ENCODE measurements around the gene ACSBG1.

ACSBG1 gene

DNA sequence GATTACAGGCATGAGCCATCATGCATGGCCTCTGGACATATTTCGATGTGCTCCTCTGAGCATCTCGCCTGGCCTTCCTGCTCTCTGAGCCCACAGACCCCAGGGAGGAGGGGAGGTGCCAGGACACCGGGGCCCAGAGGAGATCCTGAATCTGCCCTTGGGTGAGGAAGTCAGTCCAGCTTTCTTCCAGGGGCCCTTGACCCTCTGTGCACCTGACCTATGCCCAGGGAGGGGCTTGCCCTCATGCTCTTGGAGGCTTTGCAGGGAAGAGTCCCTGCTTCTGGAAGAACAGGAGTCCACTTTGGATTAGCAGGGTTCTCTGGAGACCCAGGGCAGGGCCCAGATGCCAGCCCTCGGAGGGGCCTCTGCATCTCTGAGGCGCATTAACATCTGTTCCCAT, 1.4 kb downstream of the ACSBG1 start:
- no peak overlapping the region for H3K4me3 ChIP-seq (ENCODE audit: low read length)
- TF ChIP-seq, protein P1, sequence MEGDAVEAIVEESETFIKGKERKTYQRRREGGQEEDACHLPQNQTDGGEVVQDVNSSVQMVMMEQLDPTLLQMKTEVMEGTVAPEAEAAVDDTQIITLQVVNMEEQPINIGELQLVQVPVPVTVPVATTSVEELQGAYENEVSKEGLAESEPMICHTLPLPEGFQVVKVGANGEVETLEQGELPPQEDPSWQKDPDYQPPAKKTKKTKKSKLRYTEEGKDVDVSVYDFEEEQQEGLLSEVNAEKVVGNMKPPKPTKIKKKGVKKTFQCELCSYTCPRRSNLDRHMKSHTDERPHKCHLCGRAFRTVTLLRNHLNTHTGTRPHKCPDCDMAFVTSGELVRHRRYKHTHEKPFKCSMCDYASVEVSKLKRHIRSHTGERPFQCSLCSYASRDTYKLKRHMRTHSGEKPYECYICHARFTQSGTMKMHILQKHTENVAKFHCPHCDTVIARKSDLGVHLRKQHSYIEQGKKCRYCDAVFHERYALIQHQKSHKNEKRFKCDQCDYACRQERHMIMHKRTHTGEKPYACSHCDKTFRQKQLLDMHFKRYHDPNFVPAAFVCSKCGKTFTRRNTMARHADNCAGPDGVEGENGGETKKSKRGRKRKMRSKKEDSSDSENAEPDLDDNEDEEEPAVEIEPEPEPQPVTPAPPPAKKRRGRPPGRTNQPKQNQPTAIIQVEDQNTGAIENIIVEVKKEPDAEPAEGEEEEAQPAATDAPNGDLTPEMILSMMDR (conservative IDR thresholded peaks at IDR 0.05; ENCODE audit: low read length) = no peak
- no peak for DNase-seq (ENCODE audit: low read depth)

DNA sequence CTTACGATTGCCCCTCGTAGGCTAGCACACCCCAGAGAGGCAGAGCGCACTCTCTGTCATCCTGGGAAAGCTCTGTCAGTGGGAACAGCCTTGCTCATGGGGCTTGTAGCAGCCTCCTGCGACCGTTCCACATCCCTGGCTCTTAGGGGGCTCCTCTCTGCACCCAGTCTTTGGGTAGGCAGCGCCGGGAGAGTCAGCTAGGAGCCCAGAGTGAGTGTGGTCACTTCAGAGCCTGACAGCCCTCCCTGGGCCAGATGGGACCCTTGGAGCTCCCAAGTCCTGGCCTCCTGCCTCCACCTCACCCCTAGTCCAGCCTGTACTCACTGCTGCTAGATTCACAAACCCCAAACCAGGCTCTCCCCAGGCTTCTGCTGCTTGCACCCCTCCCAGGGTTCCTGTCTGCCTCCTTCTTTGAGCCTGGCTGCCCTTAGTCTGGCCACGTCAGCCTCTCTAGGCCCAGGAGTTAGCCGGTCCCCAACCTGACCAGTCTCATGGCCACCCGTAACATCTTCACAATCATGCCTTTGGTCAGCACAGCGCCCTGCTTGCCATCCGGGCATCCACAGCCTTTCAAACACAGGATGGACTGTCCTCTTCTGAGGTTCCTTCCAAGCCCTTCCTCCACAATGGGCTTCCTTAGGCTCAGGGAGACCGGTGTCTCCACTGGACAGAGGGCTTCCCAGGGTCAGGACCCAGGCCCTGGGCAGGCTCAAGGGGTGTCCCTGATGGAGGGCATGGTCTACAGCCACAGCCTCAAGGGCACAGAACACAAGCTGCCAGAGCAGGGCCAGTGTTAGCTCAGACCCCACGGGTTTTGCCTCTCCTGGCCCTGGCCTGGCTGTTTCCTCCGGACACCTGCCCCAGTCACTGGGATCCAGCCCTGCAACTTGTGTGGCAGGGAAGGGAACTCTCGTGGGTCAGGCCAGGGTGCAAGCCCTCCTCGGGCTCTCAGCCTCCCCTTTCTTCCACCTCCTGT, 4.6 kb downstream of the ACSBG1 start:
- TF ChIP-seq, protein P1 (conservative IDR thresholded peaks at IDR 0.05; ENCODE audit: low read length) = no peak
- no peak overlapping the region for H3K4me3 ChIP-seq (ENCODE audit: low read length)
- DNase-seq (ENCODE audit: low read depth) = no peak

DNA sequence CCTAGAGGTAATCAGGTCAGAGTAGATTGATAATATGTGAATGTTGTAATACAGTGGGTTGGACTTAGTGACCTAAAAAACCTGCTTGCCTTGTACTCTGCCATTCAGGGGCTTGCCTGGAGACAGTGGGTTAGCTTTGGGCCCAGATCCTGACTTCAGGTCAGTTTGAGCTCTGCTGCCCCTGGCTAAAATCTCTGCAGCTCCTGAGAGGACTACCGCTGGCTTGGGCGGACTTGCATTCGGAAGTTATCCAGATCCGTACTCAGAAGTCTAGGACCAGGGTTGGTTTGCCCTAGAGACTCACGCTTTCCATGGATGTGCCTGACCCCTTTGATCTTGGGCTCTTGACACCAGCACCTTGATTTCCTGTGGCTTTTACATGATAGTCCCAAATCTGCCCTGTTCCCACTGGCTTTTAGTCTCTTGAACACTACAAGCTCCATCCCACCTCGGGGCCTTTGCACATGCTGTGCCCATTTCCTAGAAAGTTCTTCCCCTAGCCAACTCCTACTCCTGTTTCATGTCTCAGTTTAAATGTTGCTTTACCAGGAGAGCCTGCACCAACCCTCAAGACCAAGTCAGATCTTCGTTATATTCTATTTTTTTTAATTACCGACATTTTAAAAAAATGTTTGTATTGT, 5.9 kb downstream of the ACSBG1 start:
- TF ChIP-seq, protein P1 (conservative IDR thresholded peaks at IDR 0.05; ENCODE audit: low read length) = no peak
- no peak overlapping the region for H3K4me3 ChIP-seq (ENCODE audit: low read length)
- DNase-seq (ENCODE audit: low read depth) = no peak

DNA sequence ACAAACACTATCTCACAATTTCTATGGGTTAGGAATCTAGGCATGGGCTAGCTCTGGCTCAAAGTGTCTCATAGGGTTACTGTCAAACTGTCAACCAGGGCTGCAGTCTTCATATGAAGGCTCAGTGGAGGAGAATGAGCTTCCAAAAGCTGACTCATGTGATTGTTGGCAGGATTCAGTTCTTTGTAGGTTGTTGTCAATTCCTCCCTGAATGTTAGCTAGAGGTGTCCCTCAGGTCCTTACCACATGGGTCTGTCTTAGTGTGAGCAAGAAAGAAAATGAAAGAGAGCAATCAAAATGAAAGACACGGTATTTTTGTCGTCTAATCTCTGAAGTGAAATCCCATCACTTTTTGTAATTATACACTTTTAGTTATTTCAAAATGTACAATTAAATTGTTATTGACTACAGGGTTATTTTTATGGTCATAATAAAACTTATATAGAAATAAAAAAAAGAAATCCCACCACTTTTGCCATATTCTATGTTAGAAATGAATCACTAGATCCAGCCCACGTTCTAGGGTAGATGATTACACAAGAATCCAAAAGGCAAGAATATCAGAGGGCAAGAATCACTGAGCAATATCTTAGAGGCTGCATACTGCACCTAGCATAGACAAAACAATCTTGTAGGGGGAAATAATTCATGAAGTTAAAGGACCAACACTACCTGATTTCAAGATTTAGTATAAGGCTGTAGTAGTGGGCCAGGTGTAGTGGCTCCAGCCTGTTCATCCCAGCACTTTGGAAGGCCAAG, 8.4 kb downstream of the ACSBG1 start:
- no peak overlapping the region for H3K4me3 ChIP-seq (ENCODE audit: low read length)
- no peak for DNase-seq (ENCODE audit: low read depth)
- TF ChIP-seq, protein P1 (conservative IDR thresholded peaks at IDR 0.05; ENCODE audit: low read length) = no peak

DNA sequence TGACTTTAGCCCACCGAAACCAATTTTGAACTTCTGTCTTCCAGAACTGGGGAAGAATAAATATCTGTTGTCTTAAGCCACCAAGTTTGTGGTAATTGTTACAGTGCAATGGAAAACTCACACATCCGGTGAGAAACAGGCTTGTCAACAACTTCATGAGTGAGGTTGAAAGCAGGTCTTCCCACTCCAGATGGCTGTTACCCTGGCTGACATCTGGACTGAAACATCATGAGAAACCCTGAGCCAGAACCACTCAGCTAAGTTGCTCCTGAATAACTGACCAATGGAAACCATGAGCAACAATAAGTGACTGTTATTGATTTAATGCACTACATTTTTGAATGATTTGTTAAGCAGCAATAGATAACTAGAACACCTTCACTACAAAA, 10.3 kb downstream of the ACSBG1 start:
- DNase-seq (ENCODE audit: low read depth) = peak; percentile 40

DNA sequence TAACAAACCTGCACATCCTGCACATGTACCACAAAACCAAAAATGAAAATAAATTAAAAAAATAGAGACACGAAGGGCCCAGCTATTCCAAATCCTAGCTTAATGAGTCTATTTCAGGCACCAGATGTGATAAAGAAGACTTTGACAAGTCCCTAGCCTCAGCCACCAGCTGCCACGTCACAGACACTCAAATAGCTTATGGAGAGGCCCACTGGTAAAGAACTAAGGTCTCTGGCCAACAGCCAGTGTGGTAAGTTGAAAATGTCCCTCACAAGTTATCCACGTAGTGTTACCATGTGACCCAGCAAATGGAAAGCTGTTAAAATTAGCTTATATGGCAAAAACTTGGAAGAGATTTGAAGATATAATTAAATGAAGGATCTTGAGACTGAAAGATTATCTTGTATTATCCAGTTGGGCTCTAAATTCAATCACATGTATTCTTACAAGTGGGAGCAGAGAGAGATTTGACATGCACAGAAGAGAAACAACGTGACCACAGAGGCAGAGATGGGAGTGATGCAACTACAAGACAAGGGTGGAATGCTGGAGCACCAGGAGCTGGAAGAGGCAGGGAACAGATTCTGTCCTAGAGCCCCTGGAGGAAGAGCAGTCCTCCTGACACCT, 10.9 kb downstream of the ACSBG1 start:
- TF ChIP-seq, protein P1 (conservative IDR thresholded peaks at IDR 0.05; ENCODE audit: low read length) = no peak
- DNase-seq (ENCODE audit: low read depth) = peak; percentile 52
- H3K4me3 ChIP-seq (ENCODE audit: low read length) = no peak overlapping the region

More for the DNA sequence above, 10.3 kb downstream of the ACSBG1 start:
- H3K4me3 ChIP-seq (ENCODE audit: low read length) = no peak overlapping the region
- TF ChIP-seq, protein P1 (conservative IDR thresholded peaks at IDR 0.05; ENCODE audit: low read length) = no peak
